ENCODE results near the gene AKR1E2. TPM values are rescaled to one million over a fixed set of nuclear protein-coding genes. Genes with fewer than 3 reads are reported as not detected.

AKR1E2 gene
- total RNA-seq, 2 donors from 2014 or later: 1.8 to 16.2 TPM

DNA sequence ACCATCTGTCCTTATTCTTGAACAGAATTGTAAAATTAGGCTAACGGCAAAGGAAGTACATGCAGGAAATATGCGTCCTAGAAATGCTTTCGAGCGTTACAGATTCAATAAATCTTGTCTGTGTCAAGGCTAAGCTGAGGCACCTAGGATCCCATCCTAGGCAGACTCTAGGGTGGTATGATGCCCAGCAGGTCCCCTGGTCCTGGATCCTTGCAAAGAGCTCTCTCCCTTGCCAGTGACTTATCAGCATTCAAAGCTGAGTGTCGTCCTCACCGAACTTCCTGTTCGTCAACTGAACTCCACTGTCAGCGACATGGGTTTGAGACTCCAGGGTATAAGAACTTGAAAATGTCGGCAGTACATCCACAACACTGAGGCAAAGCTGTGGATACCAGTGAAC lies 61.5 kb downstream of the AKR1E2 start:
- intact Hi-C loops (cut with DNase I): no loop called here
- no peak for DNase-seq (ENCODE audit: low spot score)
- WGBS: 80% methylated on average over 9 of the region's 9 CpGs
- Histone ChIP-seq H3K4me1 (replicated peaks) (no peaks in the 10 kb centered on the region), H3K27ac (no peak overlapping the region), H3K27me3 (replicated peaks; ENCODE audit: insufficient read depth) (no peaks in the 10 kb centered on the region), H3K9me3 (no peaks in the 10 kb centered on the region), H3K36me3 (no peaks in the 10 kb centered on the region), H3K4me3 (no peak overlapping the region)
- TF ChIP-seq POLR2AphosphoS5 (IDR thresholded peaks at IDR 0.05): no peak
- TF ChIP-seq POLR2A (IDR thresholded peaks at IDR 0.05): no peak
- TF ChIP-seq, protein P1, sequence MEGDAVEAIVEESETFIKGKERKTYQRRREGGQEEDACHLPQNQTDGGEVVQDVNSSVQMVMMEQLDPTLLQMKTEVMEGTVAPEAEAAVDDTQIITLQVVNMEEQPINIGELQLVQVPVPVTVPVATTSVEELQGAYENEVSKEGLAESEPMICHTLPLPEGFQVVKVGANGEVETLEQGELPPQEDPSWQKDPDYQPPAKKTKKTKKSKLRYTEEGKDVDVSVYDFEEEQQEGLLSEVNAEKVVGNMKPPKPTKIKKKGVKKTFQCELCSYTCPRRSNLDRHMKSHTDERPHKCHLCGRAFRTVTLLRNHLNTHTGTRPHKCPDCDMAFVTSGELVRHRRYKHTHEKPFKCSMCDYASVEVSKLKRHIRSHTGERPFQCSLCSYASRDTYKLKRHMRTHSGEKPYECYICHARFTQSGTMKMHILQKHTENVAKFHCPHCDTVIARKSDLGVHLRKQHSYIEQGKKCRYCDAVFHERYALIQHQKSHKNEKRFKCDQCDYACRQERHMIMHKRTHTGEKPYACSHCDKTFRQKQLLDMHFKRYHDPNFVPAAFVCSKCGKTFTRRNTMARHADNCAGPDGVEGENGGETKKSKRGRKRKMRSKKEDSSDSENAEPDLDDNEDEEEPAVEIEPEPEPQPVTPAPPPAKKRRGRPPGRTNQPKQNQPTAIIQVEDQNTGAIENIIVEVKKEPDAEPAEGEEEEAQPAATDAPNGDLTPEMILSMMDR (IDR thresholded peaks at IDR 0.05): no peak

DNA sequence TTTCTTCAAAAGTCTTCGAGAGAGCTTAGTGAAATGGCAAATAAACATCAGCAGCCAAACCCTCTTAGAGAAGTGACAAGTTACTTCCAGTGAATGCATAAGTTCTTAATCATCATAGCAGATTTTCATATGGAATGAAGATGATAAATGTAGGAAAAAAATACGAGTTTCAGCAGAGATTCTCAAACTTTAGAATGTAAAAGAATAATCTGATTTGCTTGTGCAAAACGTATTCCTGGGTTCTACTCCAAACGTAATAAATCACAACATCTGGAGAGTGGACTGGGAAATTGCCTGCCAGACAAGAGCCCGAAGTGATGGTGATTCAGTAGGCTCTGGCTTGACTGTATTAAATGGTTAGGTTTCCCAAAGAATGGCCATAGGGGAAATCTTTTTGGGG lies 62.2 kb downstream of the AKR1E2 start:
- TF ChIP-seq, protein P1 (IDR thresholded peaks at IDR 0.05): no peak
- TF ChIP-seq POLR2AphosphoS5 (IDR thresholded peaks at IDR 0.05): no peak
- TF ChIP-seq POLR2A (IDR thresholded peaks at IDR 0.05): no peak
- no peak overlapping the region for H3K4me3 ChIP-seq
- intact Hi-C loops (cut with DNase I): no loop called here

DNA sequence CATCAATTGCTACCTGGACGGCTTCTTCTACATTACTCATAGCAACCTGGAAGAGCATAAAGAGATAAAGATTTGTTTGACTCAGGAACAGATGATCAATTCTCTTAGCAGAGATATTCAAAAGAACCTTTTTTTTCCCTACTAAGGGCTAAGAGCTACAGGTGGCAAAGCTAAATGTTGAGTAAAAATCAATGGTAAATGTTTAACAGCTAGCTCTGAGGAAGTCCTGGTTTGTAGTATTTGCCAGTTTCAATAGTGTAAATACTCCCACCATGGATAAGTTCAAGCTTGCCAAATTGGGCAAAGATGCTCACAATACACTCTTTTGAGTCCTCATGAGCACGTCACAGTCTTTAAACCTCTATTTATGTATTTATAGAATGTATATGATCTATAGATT lies 64.0 kb downstream of the AKR1E2 start:
- Histone ChIP-seq H3K4me3 (no peak overlapping the region), H3K4me1 (replicated peaks) (no peaks in the 10 kb centered on the region), H3K9me3 (no peaks in the 10 kb centered on the region), H3K27ac (no peak overlapping the region), H3K36me3 (no peaks in the 10 kb centered on the region), H3K27me3 (replicated peaks; ENCODE audit: insufficient read depth) (no peaks in the 10 kb centered on the region)
- no peak for DNase-seq (ENCODE audit: low spot score)
- 79% methylated on average over 2 of the region's 2 CpGs for WGBS
- intact Hi-C loops (cut with DNase I): no loop called here
- no peak for TF ChIP-seq POLR2A (IDR thresholded peaks at IDR 0.05)
- TF ChIP-seq, protein P1 (IDR thresholded peaks at IDR 0.05): no peak
- TF ChIP-seq POLR2AphosphoS5 (IDR thresholded peaks at IDR 0.05): no peak

More for the DNA sequence above, 62.2 kb downstream of the AKR1E2 start:
- H3K9me3 ChIP-seq: no peaks in the 10 kb centered on the region
- DNase-seq (ENCODE audit: low spot score): no peak
- no peaks in the 10 kb centered on the region for H3K27me3 ChIP-seq (replicated peaks; ENCODE audit: insufficient read depth)
- 60% methylated on average over 5 of the region's 5 CpGs for WGBS
- no peaks in the 10 kb centered on the region for H3K36me3 ChIP-seq
- H3K27ac ChIP-seq: no peak overlapping the region
- no peaks in the 10 kb centered on the region for H3K4me1 ChIP-seq (replicated peaks)

DNA sequence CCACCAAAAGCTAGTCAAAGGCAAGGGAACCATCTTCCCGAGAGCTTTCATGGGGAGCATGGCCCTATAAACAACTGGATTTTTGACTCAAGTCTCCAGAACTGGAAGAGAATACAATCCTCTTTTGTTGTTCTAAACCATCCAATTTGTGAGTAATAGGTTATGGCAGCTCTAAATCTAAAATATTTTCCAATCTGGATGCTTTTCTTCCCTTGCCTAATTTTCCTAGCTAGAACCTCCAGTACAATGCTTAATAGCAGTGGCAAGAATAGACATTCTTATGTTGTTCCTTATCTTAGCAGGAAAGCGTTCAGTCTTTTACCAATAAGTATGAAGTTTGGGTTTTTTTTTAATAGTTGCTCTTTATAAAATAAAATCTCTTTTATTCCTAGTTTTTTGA lies 66.7 kb downstream of the AKR1E2 start:
- no peak overlapping the region for H3K27ac ChIP-seq
- H3K36me3 ChIP-seq: no peaks in the 10 kb centered on the region
- intact Hi-C loops (cut with DNase I): no loop called here
- H3K4me1 ChIP-seq (replicated peaks): no peaks in the 10 kb centered on the region
- TF ChIP-seq, protein P1 (IDR thresholded peaks at IDR 0.05): no peak
- WGBS: 89% methylated on average over 2 of the region's 2 CpGs
- no peak overlapping the region for H3K4me3 ChIP-seq
- no peaks in the 10 kb centered on the region for H3K27me3 ChIP-seq (replicated peaks; ENCODE audit: insufficient read depth)
- DNase-seq (ENCODE audit: low spot score): no peak
- H3K9me3 ChIP-seq: no peaks in the 10 kb centered on the region

DNA sequence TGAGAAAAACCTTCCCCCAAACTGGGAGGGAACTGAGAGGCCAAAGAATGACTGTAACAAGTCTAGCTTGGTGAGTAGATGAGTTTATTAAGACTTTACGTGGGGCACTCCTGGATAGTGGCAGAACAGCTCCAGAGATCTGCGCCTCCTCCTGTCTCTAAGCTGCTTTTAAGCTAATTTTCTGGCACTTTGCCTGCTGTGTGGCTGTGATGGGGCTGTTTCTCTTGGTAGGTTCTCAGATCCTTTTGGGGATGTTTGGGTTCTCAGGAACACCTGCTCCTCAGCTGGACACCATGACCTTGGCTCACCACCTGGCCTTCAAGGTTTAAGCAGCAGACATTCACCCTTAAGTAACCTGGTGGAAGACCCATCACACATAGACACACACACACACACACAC lies 68.3 kb downstream of the AKR1E2 start:
- H3K36me3 ChIP-seq: no peaks in the 10 kb centered on the region
- no peak overlapping the region for H3K4me3 ChIP-seq
- H3K27me3 ChIP-seq (replicated peaks; ENCODE audit: insufficient read depth): no peaks in the 10 kb centered on the region
- no peak overlapping the region for H3K27ac ChIP-seq
- intact Hi-C loops (cut with DNase I): no loop called here
- H3K9me3 ChIP-seq: no peaks in the 10 kb centered on the region
- H3K4me1 ChIP-seq (replicated peaks): no peaks in the 10 kb centered on the region
- TF ChIP-seq POLR2AphosphoS5 (IDR thresholded peaks at IDR 0.05): no peak
- no peak for TF ChIP-seq POLR2A (IDR thresholded peaks at IDR 0.05)
- TF ChIP-seq, protein P1 (IDR thresholded peaks at IDR 0.05): no peak
- WGBS: 100% methylated on average over 2 of the region's 2 CpGs
- DNase-seq (ENCODE audit: low spot score): no peak

Other genes starting within 250 kb of the AKR1E2 start
- gene AKR1C1, start 137.2 kb downstream of the AKR1E2 start, total RNA-seq: 10 to 100 TPM in 1 of 2 donors, 1 to 10 TPM in 1; 7.4 to 18.7 TPM
- 1 to 10 TPM; 6.4 to 8.2 TPM for gene AKR1C2, start 177.7 kb downstream of the AKR1E2 start, total RNA-seq